Panc1 (cell line): ENCODE measurements around the gene FDPS. TPM values are rescaled to one million over a fixed set of nuclear protein-coding genes. Genes with fewer than 3 reads are reported as not detected.

ENCODE experiments used
- ATAC-seq: fragments of 200-7000 bp; cut with Tn5 transposase; 2 replicates; pipeline ENCODE4 v1.9.1; 2020; ENCODE audit warnings: mild to moderate bottlenecking, moderate library complexity
- BruUV-seq: library from RNA; stranded (reverse); fragments of 400-500 nt; replicated peaks from 2 replicates; lab custom pipeline; 2021; lab: Mats Ljungman, UMichigan
- CTCF ChIA-PET: fragments of 300-600 bp; sonication (Branson Sonifier 250); formaldehyde crosslinking; loops from one replicate; lab custom pipeline; 2022; ENCODE audit warnings: antibody characterized with exemption; lab: Charles Lee
- POLR2A ChIA-PET: fragments of 300-600 bp; sonication (Branson Sonifier 250); formaldehyde crosslinking; loops from one replicate; lab custom pipeline; 2022; ENCODE audit warnings: antibody characterized with exemption; lab: Charles Lee
- DNase-seq: peaks from one replicate; pipeline ENCODE4 v3.0.0-alpha.2; 2010; ENCODE audit warnings: low read depth, low spot score
- H3K27ac ChIP-seq: 2 replicates; pipeline ENCODE4 v1.5.1; 2011; ENCODE audit warnings: mild to moderate bottlenecking, low read length, inconsistent platforms
- H3K27me3 ChIP-seq: fragments of 200-500 bp; sonication (Bioruptor generic); 2 replicates; pipeline ENCODE4 v1.6.0; 2014; ENCODE audit warnings: low read length, inconsistent platforms; ENCODE audit not compliant: control insufficient read depth, insufficient read depth
- H3K36me3 ChIP-seq: fragments of 200-500 bp; sonication (Bioruptor generic); 2 replicates; pipeline ENCODE4 v1.5.1; 2014; ENCODE audit warnings: inconsistent platforms, mild to moderate bottlenecking, low read length, moderate library complexity; ENCODE audit not compliant: control insufficient read depth, insufficient read depth
- H3K4me1 ChIP-seq: 2 replicates; pipeline ENCODE4 v1.5.1; 2011; ENCODE audit warnings: inconsistent platforms, mild to moderate bottlenecking, low read length, moderate library complexity; ENCODE audit not compliant: control insufficient read depth, insufficient read depth
- H3K4me3 ChIP-seq, 2 experiments: 2 replicates each; pipeline ENCODE4 v1.5.1; 2011 to 2012; ENCODE audit warnings: low read depth in 2 of 2, low read length in 2 of 2, mild to moderate bottlenecking in 2 of 2, inconsistent platforms in 1 of 2, moderate library complexity in 1 of 2
- H3K9me3 ChIP-seq: fragments of 200-500 bp; sonication (Bioruptor generic); 2 replicates; pipeline ENCODE4 v1.5.1; 2014; ENCODE audit warnings: low read depth, mild to moderate bottlenecking, inconsistent platforms, low read length, moderate library complexity; ENCODE audit not compliant: control insufficient read depth, insufficient read depth
- POLR2AphosphoS5 ChIP-seq: IDR thresholded peaks from 2 replicates; pipeline ENCODE4 v1.6.1; 2012; ENCODE audit warnings: mild to moderate bottlenecking, low read depth, low read length, moderate library complexity
- SIN3A ChIP-seq: IDR thresholded peaks from 2 replicates; pipeline ENCODE4 v1.6.1; 2012; ENCODE audit warnings: low read depth, mild to moderate bottlenecking, low read length, moderate library complexity, borderline replicate concordance; ENCODE audit not compliant: insufficient read depth
- TCF7L2 ChIP-seq: IDR thresholded peaks from 2 replicates; pipeline ENCODE4 v1.6.1; 2011; ENCODE audit warnings: mild to moderate bottlenecking, low read depth, low read length, inconsistent platforms
- in situ Hi-C: cut with HindIII; loops from 2 replicates; pipeline ENCODE4 v1.10.0; 2016; ENCODE audit warnings: low sequenced_read_pairs, low pct_unique_long_range_greater_than_20kb
- intact Hi-C: fragments of 100-400 bp; cut with micrococcal nuclease; formaldehyde crosslinking; loops from one replicate; pipeline ENCODE4 v1.10.0; 2022; ENCODE audit not compliant: unreplicated experiment
- total RNA-seq: library from RNA; stranded (reverse); gene quantifications from one replicate; pipeline ENCODE4 v1.2.1, GENCODE V29; 2021; ENCODE audit not compliant: unreplicated experiment
- TF ChIP-seq, protein P1 (sequence below), 2 experiments: IDR thresholded peaks; 2 replicates each; pipeline ENCODE4 v1.6.1; 2011 to 2012; ENCODE audit warnings: low read depth in 2 of 2, control low read depth in 1 of 2, low read length in 1 of 2, mild to moderate bottlenecking in 1 of 2, moderate library complexity in 1 of 2; ENCODE audit not compliant: insufficient read depth in 1 of 2
- TF ChIP-seq, protein P2 (sequence below): fragments of 450-650 bp; IDR thresholded peaks from 2 replicates; pipeline ENCODE4 v1.5.1; 2017; ENCODE audit warnings: mild to moderate bottlenecking

FDPS gene
- total RNA-seq, 1 experiment from 2014 or later: 255 TPM

DNA sequence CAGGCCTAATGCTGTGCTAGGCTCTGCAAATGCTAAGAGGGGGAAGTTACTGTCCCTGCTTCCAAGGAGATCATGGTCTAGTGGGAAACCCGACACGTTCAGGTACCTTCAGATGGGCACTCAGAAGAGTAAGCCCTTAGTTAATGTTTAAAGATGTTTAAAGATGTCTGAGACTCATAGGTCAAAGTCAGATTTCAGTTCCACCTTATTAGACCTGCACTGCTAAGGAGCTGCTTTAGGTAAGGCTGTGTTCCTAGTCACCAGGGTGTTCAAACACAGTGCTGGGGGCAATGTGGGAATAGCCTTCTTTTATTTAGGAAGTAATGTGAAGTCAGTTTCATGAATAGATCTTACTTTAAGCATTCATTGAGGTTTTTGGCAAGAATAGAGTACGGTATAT, 8.3 kb downstream of the FDPS start:
- H3K4me1 ChIP-seq: peaks cover 20% of the 10 kb centered on the region
- no peak overlapping the region for H3K4me3 ChIP-seq
- in situ Hi-C loops: no loop called here
- BruUV-seq: TSS peak; percentile 31
- ChIA-PET POLR2A (interaction anchor here (0.9 kb wide), 1 partner anchor 66 kb away, joined by 3 read pairs; no protein-coding TSS in a partner anchor), CTCF (interaction anchor here (0.6 kb wide), 1 partner anchor 9 kb away, joined by 5 read pairs; the partner anchor contains the start of gene FDPS)
- H3K27me3 ChIP-seq: no peaks in the 10 kb centered on the region
- no peak for ATAC-seq
- DNase-seq: no peak
- TF ChIP-seq, protein P1, sequence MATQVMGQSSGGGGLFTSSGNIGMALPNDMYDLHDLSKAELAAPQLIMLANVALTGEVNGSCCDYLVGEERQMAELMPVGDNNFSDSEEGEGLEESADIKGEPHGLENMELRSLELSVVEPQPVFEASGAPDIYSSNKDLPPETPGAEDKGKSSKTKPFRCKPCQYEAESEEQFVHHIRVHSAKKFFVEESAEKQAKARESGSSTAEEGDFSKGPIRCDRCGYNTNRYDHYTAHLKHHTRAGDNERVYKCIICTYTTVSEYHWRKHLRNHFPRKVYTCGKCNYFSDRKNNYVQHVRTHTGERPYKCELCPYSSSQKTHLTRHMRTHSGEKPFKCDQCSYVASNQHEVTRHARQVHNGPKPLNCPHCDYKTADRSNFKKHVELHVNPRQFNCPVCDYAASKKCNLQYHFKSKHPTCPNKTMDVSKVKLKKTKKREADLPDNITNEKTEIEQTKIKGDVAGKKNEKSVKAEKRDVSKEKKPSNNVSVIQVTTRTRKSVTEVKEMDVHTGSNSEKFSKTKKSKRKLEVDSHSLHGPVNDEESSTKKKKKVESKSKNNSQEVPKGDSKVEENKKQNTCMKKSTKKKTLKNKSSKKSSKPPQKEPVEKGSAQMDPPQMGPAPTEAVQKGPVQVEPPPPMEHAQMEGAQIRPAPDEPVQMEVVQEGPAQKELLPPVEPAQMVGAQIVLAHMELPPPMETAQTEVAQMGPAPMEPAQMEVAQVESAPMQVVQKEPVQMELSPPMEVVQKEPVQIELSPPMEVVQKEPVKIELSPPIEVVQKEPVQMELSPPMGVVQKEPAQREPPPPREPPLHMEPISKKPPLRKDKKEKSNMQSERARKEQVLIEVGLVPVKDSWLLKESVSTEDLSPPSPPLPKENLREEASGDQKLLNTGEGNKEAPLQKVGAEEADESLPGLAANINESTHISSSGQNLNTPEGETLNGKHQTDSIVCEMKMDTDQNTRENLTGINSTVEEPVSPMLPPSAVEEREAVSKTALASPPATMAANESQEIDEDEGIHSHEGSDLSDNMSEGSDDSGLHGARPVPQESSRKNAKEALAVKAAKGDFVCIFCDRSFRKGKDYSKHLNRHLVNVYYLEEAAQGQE (IDR thresholded peaks at IDR 0.05; ENCODE audit: insufficient read depth in 1 of 2, low read depth in 2 of 2, low read length in 1 of 2): no peak
- TF ChIP-seq TCF7L2: no peak
- no peak for TF ChIP-seq POLR2AphosphoS5
- no peak for TF ChIP-seq SIN3A
- TF ChIP-seq, protein P2, sequence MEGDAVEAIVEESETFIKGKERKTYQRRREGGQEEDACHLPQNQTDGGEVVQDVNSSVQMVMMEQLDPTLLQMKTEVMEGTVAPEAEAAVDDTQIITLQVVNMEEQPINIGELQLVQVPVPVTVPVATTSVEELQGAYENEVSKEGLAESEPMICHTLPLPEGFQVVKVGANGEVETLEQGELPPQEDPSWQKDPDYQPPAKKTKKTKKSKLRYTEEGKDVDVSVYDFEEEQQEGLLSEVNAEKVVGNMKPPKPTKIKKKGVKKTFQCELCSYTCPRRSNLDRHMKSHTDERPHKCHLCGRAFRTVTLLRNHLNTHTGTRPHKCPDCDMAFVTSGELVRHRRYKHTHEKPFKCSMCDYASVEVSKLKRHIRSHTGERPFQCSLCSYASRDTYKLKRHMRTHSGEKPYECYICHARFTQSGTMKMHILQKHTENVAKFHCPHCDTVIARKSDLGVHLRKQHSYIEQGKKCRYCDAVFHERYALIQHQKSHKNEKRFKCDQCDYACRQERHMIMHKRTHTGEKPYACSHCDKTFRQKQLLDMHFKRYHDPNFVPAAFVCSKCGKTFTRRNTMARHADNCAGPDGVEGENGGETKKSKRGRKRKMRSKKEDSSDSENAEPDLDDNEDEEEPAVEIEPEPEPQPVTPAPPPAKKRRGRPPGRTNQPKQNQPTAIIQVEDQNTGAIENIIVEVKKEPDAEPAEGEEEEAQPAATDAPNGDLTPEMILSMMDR: no peak
- no peaks in the 10 kb centered on the region for H3K9me3 ChIP-seq
- no peaks in the 10 kb centered on the region for H3K36me3 ChIP-seq
- no peak overlapping the region for H3K27ac ChIP-seq
- intact Hi-C loops: no loop called here

DNA sequence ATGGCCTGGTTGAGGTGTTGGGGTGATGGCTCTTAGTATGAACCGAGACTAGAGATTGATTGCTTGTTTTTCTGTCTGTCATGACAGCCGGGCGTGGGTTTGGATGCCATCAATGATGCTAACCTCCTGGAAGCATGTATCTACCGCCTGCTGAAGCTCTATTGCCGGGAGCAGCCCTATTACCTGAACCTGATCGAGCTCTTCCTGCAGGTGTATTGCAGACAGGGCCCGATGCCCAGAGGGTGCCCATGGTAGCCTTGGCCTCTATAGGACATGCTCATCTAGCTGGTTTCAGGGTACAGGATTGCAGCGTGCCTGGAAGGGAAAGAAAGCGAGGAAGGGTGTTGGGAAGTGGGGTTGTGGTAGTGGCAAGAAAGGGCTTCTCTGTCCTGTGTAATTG, 9.4 kb downstream of the FDPS start:
- Histone ChIP-seq H3K27me3 (no peaks in the 10 kb centered on the region), H3K4me1 (peaks cover 27% of the 10 kb centered on the region), H3K4me3 (no peak overlapping the region), H3K27ac (no peak overlapping the region), H3K9me3 (no peaks in the 10 kb centered on the region), H3K36me3 (no peaks in the 10 kb centered on the region)
- ATAC-seq: no peak
- no peak for TF ChIP-seq POLR2AphosphoS5
- no peak for TF ChIP-seq SIN3A
- no peak for TF ChIP-seq TCF7L2
- TF ChIP-seq, protein P2: no peak
- TF ChIP-seq, protein P1 (IDR thresholded peaks at IDR 0.05; ENCODE audit: insufficient read depth in 1 of 2, low read depth in 2 of 2, low read length in 1 of 2): no peak
- BruUV-seq: no TSS peak
- CTCF ChIA-PET: interaction anchor here (0.7 kb wide), 1 partner anchor 330 kb away, joined by 7 read pairs; no protein-coding TSS in a partner anchor
- POLR2A ChIA-PET: no interaction called here
- intact Hi-C loops: no loop called here
- in situ Hi-C loops: no loop called here
- no peak for DNase-seq
